RWPE1 (cell line): ENCODE data around the gene TCP11L2.

ENCODE experiments used
- CTCF ChIA-PET: fragments of 350-600 bp; sonication (Branson Sonifier 250); formaldehyde crosslinking; extraction: SDS; loops from one replicate; lab custom pipeline; 2021; lab: Yijun Ruan, JAX
- POLR2A ChIA-PET: fragments of 400-600 bp; formaldehyde crosslinking; extraction: SDS; loops from one replicate; lab custom pipeline; 2020; ENCODE audit warnings: antibody characterized with exemption; ENCODE audit not compliant: low non-redundant PET; lab: Yijun Ruan, JAX
- DNase-seq: peaks from one replicate; pipeline ENCODE4 v3.0.0; 2012; ENCODE audit warnings: low spot score
- H3K27ac ChIP-seq: fragments of 450-650 bp; 2 replicates; pipeline ENCODE4 v1.5.1; 2017
- TF ChIP-seq, protein P1 (sequence below): fragments of 450-650 bp; conservative IDR thresholded peaks from 2 replicates; pipeline ENCODE4 v1.5.1; 2017; ENCODE audit warnings: low read depth, mild to moderate bottlenecking

The TCP11L2 gene

DNA sequence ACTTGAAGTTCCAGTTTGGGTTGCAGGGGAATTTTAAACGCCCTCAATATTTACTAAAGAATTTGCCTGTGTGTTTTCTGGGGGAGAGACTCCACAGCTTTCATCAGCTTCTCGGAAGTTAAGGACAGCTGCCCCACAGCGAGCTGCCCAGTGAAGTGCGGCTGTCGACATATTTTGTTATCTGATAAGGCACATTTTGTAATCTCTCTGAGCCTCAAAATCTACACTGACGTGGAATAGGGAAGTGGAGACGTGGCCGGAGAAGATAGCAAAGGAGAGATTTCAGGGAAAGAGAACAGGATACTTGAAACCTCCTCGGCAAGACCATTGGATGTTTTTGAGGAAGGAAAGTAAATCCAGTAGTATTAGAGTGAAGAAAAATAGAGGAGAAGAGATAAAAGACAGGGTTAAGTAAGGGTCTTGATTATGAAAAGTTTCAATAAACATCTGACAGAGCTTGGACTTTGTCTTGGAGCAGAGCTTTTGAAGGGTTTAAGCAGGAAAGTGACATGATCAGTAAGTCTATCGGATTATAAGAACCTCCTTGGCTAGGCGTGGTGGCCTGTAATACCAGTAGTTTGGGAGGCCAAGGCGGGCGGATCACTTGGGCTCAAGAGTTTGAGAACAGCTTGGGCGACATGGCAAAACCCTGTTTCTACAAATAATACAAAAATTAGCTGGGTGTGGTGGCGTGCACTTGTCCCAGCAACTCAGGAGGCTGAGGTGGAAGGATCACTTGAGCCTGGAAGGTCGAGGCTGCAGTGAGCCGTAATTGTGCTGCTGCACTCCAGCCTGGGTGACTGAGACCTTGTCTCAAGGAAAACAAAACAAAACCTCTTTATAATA, 56.1 kb downstream of the TCP11L2 start:
- CTCF ChIA-PET, result interaction anchor here (0.5 to 1.5 kb wide), 4 partner anchors 28 to 561 kb away, joined by 3 to 10 read pairs (median 5); no protein-coding TSS in a partner anchor
- DNase-seq, result no peak

DNA sequence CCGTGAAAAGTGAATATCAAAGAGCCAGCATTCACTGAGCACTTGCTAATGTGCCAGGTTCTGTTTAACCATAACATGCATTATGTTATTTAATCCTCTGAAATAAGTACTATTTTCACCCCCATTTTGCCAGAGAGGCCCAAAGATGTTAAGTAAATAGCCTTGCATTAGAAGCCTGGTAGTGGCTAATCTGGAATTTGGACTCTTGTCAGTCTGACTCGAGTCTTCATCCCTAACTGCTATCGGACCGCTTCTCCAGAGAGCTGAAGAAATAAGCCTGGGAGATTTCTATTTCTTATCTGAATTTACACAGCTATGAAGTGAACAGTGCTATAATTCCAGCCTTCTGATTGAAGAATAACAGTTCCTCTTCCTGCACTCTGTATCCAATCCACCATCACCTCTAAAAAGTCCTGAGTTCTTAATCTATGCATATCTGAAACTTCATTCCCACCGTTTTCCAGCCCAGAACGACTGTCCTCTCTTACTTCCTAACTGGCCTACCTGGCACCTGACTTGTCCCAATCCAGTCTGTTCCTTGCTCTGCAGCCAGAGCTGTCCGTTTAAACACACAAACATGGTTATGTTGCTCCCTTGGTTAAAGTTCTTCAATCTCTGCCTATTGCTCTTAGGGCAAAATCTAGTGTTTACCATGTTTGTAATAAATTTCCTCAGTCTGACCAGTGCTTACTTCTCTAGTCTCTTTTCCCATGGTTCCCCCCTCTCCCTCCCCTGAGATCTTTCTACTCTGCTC, 57.3 kb downstream of the TCP11L2 start:
- H3K27ac ChIP-seq, result peak overlapping the region; percentile 45; the same call in 1 of the 2 replicates
- no peak for DNase-seq
- ChIA-PET CTCF (no interaction called here), POLR2A (no interaction called here)
- TF ChIP-seq, protein P1, sequence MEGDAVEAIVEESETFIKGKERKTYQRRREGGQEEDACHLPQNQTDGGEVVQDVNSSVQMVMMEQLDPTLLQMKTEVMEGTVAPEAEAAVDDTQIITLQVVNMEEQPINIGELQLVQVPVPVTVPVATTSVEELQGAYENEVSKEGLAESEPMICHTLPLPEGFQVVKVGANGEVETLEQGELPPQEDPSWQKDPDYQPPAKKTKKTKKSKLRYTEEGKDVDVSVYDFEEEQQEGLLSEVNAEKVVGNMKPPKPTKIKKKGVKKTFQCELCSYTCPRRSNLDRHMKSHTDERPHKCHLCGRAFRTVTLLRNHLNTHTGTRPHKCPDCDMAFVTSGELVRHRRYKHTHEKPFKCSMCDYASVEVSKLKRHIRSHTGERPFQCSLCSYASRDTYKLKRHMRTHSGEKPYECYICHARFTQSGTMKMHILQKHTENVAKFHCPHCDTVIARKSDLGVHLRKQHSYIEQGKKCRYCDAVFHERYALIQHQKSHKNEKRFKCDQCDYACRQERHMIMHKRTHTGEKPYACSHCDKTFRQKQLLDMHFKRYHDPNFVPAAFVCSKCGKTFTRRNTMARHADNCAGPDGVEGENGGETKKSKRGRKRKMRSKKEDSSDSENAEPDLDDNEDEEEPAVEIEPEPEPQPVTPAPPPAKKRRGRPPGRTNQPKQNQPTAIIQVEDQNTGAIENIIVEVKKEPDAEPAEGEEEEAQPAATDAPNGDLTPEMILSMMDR, result no peak

More for the DNA sequence above, 56.1 kb downstream of the TCP11L2 start:
- TF ChIP-seq, protein P1, result no peak
- peak overlapping the region; percentile 94 for H3K27ac ChIP-seq
- POLR2A ChIA-PET, result interaction anchor here (0.8 kb wide), 1 partner anchor 57 kb away, joined by 3 read pairs; no protein-coding TSS in a partner anchor

DNA sequence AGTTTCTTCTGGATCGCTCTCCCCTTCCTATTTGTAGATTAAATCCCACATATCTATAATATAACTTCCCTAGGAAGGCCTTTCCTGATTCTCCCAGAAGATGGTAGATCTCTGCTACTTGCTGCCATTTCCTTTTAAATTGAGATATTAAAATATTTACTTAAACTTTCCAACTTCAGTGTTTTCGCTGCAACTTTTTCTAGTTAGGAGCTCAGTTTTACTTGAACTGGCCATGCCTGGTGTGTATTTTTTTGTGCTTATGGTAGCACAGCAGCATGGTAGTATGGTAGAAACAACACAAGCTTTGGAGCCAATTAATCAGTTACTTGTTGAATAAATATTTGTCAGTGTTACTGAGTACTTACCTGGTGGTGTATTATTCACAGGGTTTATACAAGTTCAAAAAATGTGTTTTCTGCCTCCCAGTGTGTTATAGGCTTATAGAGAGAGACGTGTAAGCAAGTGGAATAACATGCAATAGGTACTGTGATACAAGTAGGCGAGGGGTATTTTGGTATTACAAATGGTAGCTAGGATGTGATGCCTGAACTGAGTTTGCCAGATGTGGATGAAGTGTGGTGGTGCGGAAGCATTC, 58.0 kb downstream of the TCP11L2 start:
- ChIA-PET POLR2A (no interaction called here), CTCF (interaction anchor here (0.6 kb wide), 1 partner anchor 57 kb away, joined by 3 read pairs; no protein-coding TSS in a partner anchor)
- no peak for DNase-seq
- H3K27ac ChIP-seq, result no peak overlapping the region
- TF ChIP-seq, protein P1, result no peak

DNA sequence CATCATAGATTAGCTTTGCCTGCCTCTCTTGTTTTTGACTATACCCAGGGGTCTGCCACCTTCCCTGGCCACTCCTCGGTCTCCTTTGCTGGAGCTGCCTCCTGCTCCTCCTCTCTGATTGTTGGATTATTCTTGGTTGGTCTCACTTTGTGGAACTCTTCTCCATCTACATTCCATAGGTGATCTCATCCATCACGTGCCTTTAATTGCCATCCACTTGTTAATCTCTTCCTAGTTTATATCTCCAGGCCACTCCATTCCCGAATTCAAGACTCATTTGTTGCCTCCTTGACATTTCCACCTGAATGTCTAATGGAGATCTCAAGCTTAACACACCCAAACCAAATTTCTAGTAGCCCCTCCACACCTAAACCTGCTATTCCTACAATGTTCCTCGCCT, 60.4 kb downstream of the TCP11L2 start:
- ChIA-PET CTCF (interaction anchor here (1.2 kb wide), 1 partner anchor 15 kb away, joined by 4 read pairs; no protein-coding TSS in a partner anchor), POLR2A (no interaction called here)
- no peak for DNase-seq
- TF ChIP-seq, protein P1, result no peak
- no peak overlapping the region for H3K27ac ChIP-seq

DNA sequence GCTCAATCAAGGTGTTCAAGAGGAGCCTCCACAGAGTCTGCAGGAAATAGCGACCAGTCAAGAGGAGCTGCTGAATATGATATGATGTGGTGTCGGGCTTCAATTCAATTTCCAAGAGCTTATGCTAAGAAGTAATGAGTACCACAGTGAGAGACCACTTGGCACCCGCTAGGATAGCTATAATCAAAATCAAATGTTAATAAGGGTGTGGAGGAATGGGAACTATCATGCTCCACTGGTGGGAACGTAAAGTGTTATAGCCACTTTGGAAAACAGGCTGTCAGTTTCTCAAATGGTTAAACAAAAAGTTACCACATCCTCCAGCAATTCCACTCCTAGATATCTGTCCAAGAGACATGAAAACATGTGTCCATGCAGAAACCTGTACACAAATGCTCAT, 61.7 kb downstream of the TCP11L2 start:
- TF ChIP-seq, protein P1, result no peak
- no peak overlapping the region for H3K27ac ChIP-seq
- ChIA-PET POLR2A (no interaction called here), CTCF (interaction anchor here (0.5 kb wide), 1 partner anchor 556 kb away, joined by 4 read pairs; no protein-coding TSS in a partner anchor)
- DNase-seq, result no peak
